ENCODE data around the gene MGRN1.
A peak's percentile ranks its signal among the peaks of the same experiment; 100 is the strongest.

Gene MGRN1

GRCh38 chr16:4586291-4586690 lies 38.3 kb upstream of the MGRN1 start:
- FAIRE-seq: no peak
- no peak for DNase-seq (ENCODE audit: insufficient read length, low spot score)
- TF ChIP-seq CTCF (IDR thresholded peaks at IDR 0.05; ENCODE audit: insufficient read depth, missing control alignments): no peak

- FAIRE-seq (no peak), DNase-seq (ENCODE audit: insufficient read length, low spot score) (no peak)
- TF ChIP-seq CTCF (IDR thresholded peaks at IDR 0.05; ENCODE audit: insufficient read depth, missing control alignments): no peak
These were observed 36.2 kb upstream of the MGRN1 start for GRCh38 chr16:4588386-4588785.

- DNase-seq (ENCODE audit: insufficient read length, low spot score): no peak
- TF ChIP-seq CTCF (IDR thresholded peaks at IDR 0.05; ENCODE audit: insufficient read depth, missing control alignments): no peak
- FAIRE-seq: no peak
These were observed 35.7 kb upstream of the MGRN1 start for GRCh38 chr16:4588961-4589360.

GRCh38 chr16:4591191-4591590 lies 33.4 kb upstream of the MGRN1 start:
- no peak for TF ChIP-seq CTCF (IDR thresholded peaks at IDR 0.05; ENCODE audit: insufficient read depth, missing control alignments)

GRCh38 chr16:4591706-4592470 lies 32.7 kb upstream of the MGRN1 start:
- no peak for FAIRE-seq
- DNase-seq (ENCODE audit: insufficient read length, low spot score): peak; percentile 17
- no peak for TF ChIP-seq CTCF (IDR thresholded peaks at IDR 0.05; ENCODE audit: insufficient read depth, missing control alignments)

More at GRCh38 chr16:4591191-4591590, 33.4 kb upstream of the MGRN1 start:
- no peak for FAIRE-seq
- no peak for DNase-seq (ENCODE audit: insufficient read length, low spot score)

- DNase-seq (ENCODE audit: insufficient read length, low spot score) (peak; percentile 17), FAIRE-seq (no peak)
- no peak for TF ChIP-seq CTCF (IDR thresholded peaks at IDR 0.05; ENCODE audit: insufficient read depth, missing control alignments)
These were observed 31.5 kb upstream of the MGRN1 start for GRCh38 chr16:4593086-4593485.
